Measurements from ENCODE around the gene CCDC85C.

- no peak for TF ChIP-seq NFE2L2 (IDR thresholded peaks at IDR 0.05; ENCODE audit: low read depth, low read length)
- no peak for TF ChIP-seq SMC3 (IDR thresholded peaks at IDR 0.05; ENCODE audit: low read depth, low read length)
- TF ChIP-seq MXI1 (IDR thresholded peaks at IDR 0.05; ENCODE audit: borderline replicate concordance, low read depth, low read length): no peak
- no peak for TF ChIP-seq CTCF (conservative IDR thresholded peaks at IDR 0.05; ENCODE audit: low read depth, low read length)
- no peak for TF ChIP-seq ELK1 (IDR thresholded peaks at IDR 0.05; ENCODE audit: borderline replicate concordance, low read depth, low read length)
- no peak for TF ChIP-seq MAFK (IDR thresholded peaks at IDR 0.05; ENCODE audit: low read depth, low read length)
- TF ChIP-seq POLR2A (IDR thresholded peaks at IDR 0.05; ENCODE audit: low read depth, low read length): no peak
- no peak for TF ChIP-seq USF2 (IDR thresholded peaks at IDR 0.05; ENCODE audit: low read depth, low read length)
- no peak for TF ChIP-seq RFX5 (IDR thresholded peaks at IDR 0.05; ENCODE audit: low read depth, low read length)
- TF ChIP-seq RAD21 (IDR thresholded peaks at IDR 0.05; ENCODE audit: low read length): no peak
- TF ChIP-seq RCOR1 (IDR thresholded peaks at IDR 0.05; ENCODE audit: insufficient replicate concordance, low read length): no peak
- no peak for TF ChIP-seq CEBPB (IDR thresholded peaks at IDR 0.05; ENCODE audit: low read depth, low read length)
- no peak for TF ChIP-seq BHLHE40 (IDR thresholded peaks at IDR 0.05; ENCODE audit: low read depth, low read length)
Measured at GRCh38 chr14:99471731-99472130, 132.3 kb downstream of the CCDC85C start.
